GM23248 (cell line): Measurements from ENCODE around the gene PTX4.

ENCODE experiments used
- EZH2 ChIP-seq: fragments of 200-600 bp; sonication (generic); IDR thresholded peaks from 2 replicates; pipeline ENCODE4 v1.6.1; 2018; ENCODE audit warnings: antibody characterized with exemption, mild to moderate bottlenecking; ENCODE audit not compliant: insufficient read depth, poor library complexity, severe bottlenecking
- EZH2phosphoT487 ChIP-seq: fragments of 200-600 bp; sonication (generic); IDR thresholded peaks from 2 replicates; pipeline ENCODE4 v1.6.1; 2018; ENCODE audit warnings: antibody characterized with exemption, moderate library complexity, mild to moderate bottlenecking, low read depth; ENCODE audit not compliant: insufficient read depth

DNA sequence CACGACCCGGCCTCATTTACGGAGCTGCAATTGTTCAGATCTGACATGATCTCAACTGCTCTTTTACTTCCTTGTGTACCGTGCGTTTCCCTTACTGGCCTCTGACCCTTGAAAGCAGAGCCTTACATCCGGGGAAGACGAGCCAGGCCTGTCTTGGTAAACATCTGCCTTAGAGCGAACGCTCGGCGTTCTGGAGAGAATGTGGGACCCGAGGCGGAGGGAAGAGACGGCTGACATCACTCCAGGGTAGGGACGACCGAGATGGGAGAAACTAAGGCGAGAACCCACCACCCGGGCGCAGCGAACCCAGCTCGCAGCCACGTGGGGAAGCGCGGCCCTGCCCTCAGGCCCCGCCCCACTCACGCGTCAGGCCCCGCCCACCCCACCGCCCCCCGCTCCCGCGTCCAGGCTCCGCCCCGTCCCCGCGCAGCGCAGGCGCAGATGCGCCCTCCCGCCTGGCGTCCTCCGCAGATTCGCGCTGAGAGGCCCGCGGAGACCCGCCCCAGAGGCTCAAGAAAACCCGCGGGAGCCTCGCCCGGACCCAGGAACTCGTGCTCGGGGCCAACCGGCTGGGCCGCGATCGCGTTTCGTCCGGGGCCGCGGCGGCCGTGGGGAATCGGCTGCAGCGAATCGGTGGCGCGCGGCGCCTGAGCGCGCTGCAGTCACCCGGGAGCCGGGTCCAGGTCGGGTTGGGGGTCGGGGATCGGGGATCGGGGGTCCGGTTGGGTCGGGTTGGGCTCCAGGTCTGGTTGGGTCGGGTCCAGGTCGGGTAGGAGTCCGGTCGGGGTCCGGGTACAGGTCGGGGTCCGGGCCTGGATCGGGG lies 4.4 kb upstream of the PTX4 start, which contains the start of gene TELO2:
- no peak for TF ChIP-seq EZH2
- TF ChIP-seq EZH2phosphoT487, result no peak
